ENCODE data around the gene PICK1.

GRCh38 chr22:38085501-38085900 is 28.3 kb downstream of the PICK1 start:
- no peak for TF ChIP-seq POLR2A (IDR thresholded peaks at IDR 0.05)
- TF ChIP-seq CTCF (IDR thresholded peaks at IDR 0.05) = no peak

Data from testis (tissue), 2 donors.